K562 (cell line): Measurements from ENCODE around the gene CEP192. TPM values are rescaled to one million over a fixed set of nuclear protein-coding genes. Genes with fewer than 3 reads are reported as not detected.
A peak's percentile ranks its signal among the peaks of the same experiment; 100 is the strongest.

ENCODE experiments used
- ATF1 ChIP-seq, 2 experiments: fragments of 450-650 bp in 1 of 2; IDR thresholded peaks; 2 replicates each; pipeline ENCODE4 v1.6.1; 2016; ENCODE audit warnings: missing compliant biosample characterization in 1 of 2, missing genetic modification characterization in 1 of 2
- CREB1 ChIP-seq, 2 experiments: sonication (generic) in 1 of 2; formaldehyde crosslinking in 1 of 2; IDR thresholded peaks; 2 replicates each; pipeline versions ENCODE4 v1.6.1 to v1.8.0; 2012 to 2022; ENCODE audit warnings: inconsistent platforms in 1 of 2, mild to moderate bottlenecking in 1 of 2, missing genetic modification reagents in 1 of 2, moderate library complexity in 1 of 2
- GATA2 ChIP-seq: sonication (generic); formaldehyde crosslinking; IDR thresholded peaks from 2 replicates; pipeline ENCODE4 v1.4.0; 2020; ENCODE audit warnings: mild to moderate bottlenecking, missing genetic modification reagents
- GTF3C2 ChIP-seq: IDR thresholded peaks from 3 replicates; pipeline ENCODE4 v1.6.1; 2011; ENCODE audit warnings: borderline replicate concordance, mild to moderate bottlenecking, moderate library complexity; ENCODE audit not compliant: insufficient read length; ENCODE audit errors: extremely low read depth
- ID3 ChIP-seq, 2 experiments: fragments of 250-450 bp in 1 of 2; fragments of 450-650 bp in 1 of 2; sonication (Bioruptor Pico) in 1 of 2; IDR thresholded peaks; 2 replicates each; pipeline versions ENCODE4 v1.6.1 to v1.8.0; 2016 to 2021; ENCODE audit warnings: mild to moderate bottlenecking in 2 of 2, moderate library complexity in 2 of 2, missing compliant biosample characterization in 1 of 2, missing genetic modification characterization in 1 of 2
- MED1 ChIP-seq: sonication (generic); formaldehyde crosslinking; IDR thresholded peaks from 2 replicates; pipeline ENCODE4 v1.8.1; 2023; ENCODE audit warnings: missing genetic modification reagents, borderline replicate concordance
- MTF1 ChIP-seq: fragments of 250-450 bp; sonication (Bioruptor Pico); IDR thresholded peaks from 2 replicates; pipeline ENCODE4 v1.9.0; 2021; ENCODE audit warnings: moderate library complexity, mild to moderate bottlenecking, inconsistent platforms, borderline replicate concordance
- MXD1 ChIP-seq: fragments of 250-450 bp; sonication (Bioruptor Pico); IDR thresholded peaks from 2 replicates; pipeline ENCODE4 v1.8.0; 2021; ENCODE audit warnings: borderline replicate concordance, mild to moderate bottlenecking, moderate library complexity; ENCODE audit not compliant: poor library complexity, severe bottlenecking
- PCBP1 ChIP-seq: fragments of 200-400 bp; formaldehyde crosslinking; IDR thresholded peaks from 2 replicates; pipeline ENCODE4 v1.6.1; 2018; ENCODE audit warnings: mild to moderate bottlenecking, low read depth, low read length; ENCODE audit not compliant: poor library complexity, severe bottlenecking
- POLR2G ChIP-seq: fragments of 200-400 bp; formaldehyde crosslinking; IDR thresholded peaks from 2 replicates; pipeline ENCODE4 v1.6.1; 2017; ENCODE audit warnings: low read depth, mild to moderate bottlenecking, antibody characterized with exemption, low read length, moderate library complexity
- SMC3 ChIP-seq: conservative IDR thresholded peaks from 2 replicates; pipeline ENCODE4 v1.6.1; 2011; ENCODE audit warnings: low read depth, low read length, improper control_type of control experiment; ENCODE audit not compliant: insufficient read depth
- ZBTB17 ChIP-seq: fragments of 450-650 bp; formaldehyde crosslinking; IDR thresholded peaks from 2 replicates; pipeline ENCODE4 v1.4.0; 2020; ENCODE audit warnings: mild to moderate bottlenecking
- ZBTB9 ChIP-seq: fragments of 450-650 bp; formaldehyde crosslinking; IDR thresholded peaks from 2 replicates; pipeline ENCODE4 v1.4.0; 2020; ENCODE audit warnings: mild to moderate bottlenecking, moderate library complexity
- ZNF449 ChIP-seq: fragments of 250-450 bp; sonication (Bioruptor Pico); IDR thresholded peaks from 2 replicates; pipeline ENCODE4 v1.8.0; 2022; ENCODE audit warnings: moderate library complexity, mild to moderate bottlenecking, inconsistent platforms
- polyA plus RNA-seq, 8 experiments: library from polyadenylated mRNA; depleted of rRNA in 4 of 8; stranded (reverse) in 5 of 8; unstranded in 3 of 8; fragments of >200 nt; fragmentation: Nextera tagmentation in 2 of 8; fragmentation: Illumina TruSeq in 1 of 8; extraction: Ambion mirVana in 2 of 8; extraction: Trizol in 1 of 8; gene quantifications; 2 replicates each; pipeline versions ENCODE4 v1.2.1 to v1.2.3, GENCODE V29; 2011 to 2014; ENCODE audit warnings: inconsistent platforms in 1 of 8, missing spikeins in 1 of 8
- total RNA-seq, 7 experiments: library from RNA; depleted of rRNA in 6 of 7; stranded (reverse); fragments of >200 nt in 6 of 7; fragmentation: Illumina TruSeq in 2 of 7; extraction: Trizol in 2 of 7; gene quantifications; 2 replicates each; pipeline versions ENCODE4 v1.2.1 to v1.2.3, GENCODE V29; 2011 to 2021; ENCODE audit warnings: low replicate concordance in 1 of 7

CEP192 gene
- total and polyA plus RNA-seq, 9 of the 15 experiments (the other 6 are each of a cell fraction or from before 2014, with no cell fraction given), result 14.4 to 54.4 (median 35.8) TPM

- peak; percentile 42 for TF ChIP-seq MXD1
- TF ChIP-seq GTF3C2, result no peak
- peak; percentile 93 for TF ChIP-seq POLR2G
- peak; percentile 23 for TF ChIP-seq PCBP1
- TF ChIP-seq ZBTB9 (CRISPR knock-in tag), result peak; percentile 78
- TF ChIP-seq ID3 (CRISPR knock-in tag; IDR thresholded peaks at IDR 0.05), result no peak
- TF ChIP-seq ID3 (tag; IDR thresholded peaks at IDR 0.05), result peak; percentile 94
- no peak for TF ChIP-seq MED1 (CRISPR knock-in tag)
- no peak; the same call in 1 of the 2 replicates for TF ChIP-seq CREB1 (IDR thresholded peaks at IDR 0.05)
- 0 out of 2 replicates have a peak, but pooled peaks have one; percentile 14 for TF ChIP-seq CREB1 (CRISPR knock-in tag; IDR thresholded peaks at IDR 0.05)
- no peak for TF ChIP-seq ZNF449 (CRISPR knock-in tag)
- TF ChIP-seq ZBTB17, result 0 out of 2 replicates have a peak, but pooled peaks have one; percentile 23
- no peak for TF ChIP-seq ATF1 (CRISPR knock-in tag; IDR thresholded peaks at IDR 0.05)
- TF ChIP-seq ATF1 (tag; IDR thresholded peaks at IDR 0.05), result peak; percentile 81
- no peak for TF ChIP-seq GATA2 (CRISPR knock-in tag)
- TF ChIP-seq MTF1, result no peak
- TF ChIP-seq SMC3, result no peak
Observed at GRCh38 chr18:12948050-12948804, 42.9 kb upstream of the CEP192 start (continued).
